ENCODE results near the gene METRN. TPM values are rescaled to one million over a fixed set of nuclear protein-coding genes. Genes with fewer than 3 reads are reported as not detected.
"Not testable (repeated sequence)": the region's sequence is repeated elsewhere in the genome, so short reads cannot be mapped to it uniquely, and the experiment has no call there.

METRN gene
- total RNA-seq, 1 donor from 2014 or later, result 73.3 TPM

DNA sequence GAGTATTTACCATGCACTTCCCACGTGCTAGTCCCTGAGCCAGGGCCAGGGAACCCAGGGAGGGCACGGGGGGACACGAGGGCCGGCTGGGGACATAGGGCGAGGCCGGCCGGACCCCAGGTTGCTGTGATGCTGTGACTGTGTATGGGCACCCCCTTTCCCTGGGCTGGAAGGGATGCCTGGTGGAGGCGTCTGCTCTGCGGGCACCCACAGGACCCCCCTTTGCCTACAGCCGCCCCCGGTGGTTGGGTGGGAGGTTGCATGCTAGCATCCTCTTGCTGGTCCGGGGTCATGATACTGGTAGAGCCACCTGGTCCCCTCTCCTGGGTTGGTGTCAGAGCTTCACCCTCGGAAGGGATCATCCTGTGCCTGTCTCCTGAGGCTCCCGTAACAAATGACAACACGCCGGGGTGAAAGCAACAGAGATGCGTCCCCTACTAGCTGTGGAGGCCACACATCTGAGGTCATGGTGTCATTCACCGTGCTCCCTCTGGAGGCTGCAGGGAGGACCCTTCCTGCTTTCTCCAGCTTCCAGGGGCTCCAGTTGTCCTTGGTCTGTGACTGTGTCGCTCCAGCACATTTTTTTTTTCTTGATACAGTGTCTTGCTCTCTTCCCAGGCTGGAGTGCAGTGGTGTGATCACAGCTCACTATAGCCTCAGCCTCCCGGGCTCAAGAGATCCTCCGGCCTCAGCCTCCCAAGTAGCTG is 29.0 kb downstream of the METRN start:
- intact Hi-C loops (cut with DNase I), result loop anchor here (5.0 kb wide), 1 partner anchor 43 kb away; the partner anchor contains the start of genes CHTF18 and RPUSD1

DNA sequence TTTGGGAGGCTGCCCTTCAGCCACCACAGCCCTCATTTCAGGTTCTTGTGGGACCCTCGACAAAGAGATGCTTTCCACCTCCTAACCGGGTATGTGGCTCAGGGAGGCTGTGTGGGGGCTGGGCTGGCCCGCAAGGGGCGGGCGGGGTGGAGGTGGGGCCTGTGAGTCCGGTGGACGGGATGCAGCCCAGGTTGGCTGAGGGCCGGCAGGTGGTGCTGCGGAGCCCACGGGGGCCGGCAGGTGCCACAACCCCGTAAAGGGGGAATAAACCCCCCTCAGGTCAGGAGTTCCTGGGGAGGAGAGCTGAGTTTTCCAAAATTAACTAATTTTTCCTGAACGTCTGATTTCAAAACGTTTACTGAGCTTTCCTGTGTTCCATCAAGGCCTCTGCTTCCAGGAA is 30.8 kb downstream of the METRN start:
- intact Hi-C loops (cut with DNase I), result no loop called here
- no peak for DNase-seq (ENCODE audit: low spot score)

More for the DNA sequence above, 29.0 kb downstream of the METRN start:
- no peak for DNase-seq (ENCODE audit: low spot score)

DNA sequence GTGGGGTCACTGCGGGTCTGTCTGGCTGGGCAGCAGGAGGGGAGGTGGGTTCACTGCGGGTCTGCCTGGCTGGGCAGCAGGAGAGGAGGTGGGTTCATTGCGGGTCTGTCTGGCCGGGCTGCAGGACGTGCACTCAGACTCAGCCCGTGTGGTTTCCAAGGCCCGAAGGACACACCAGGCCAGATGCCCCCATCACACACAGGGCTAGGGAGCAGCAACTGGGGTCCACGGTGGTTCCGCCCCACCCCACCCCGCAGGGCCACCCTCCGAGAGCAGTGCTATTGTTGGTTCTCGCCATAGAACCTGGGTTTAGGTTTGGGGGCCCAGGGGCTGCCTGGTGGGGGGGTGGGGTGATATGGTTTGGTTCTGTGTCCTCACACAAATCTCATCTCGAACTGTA is 31.7 kb downstream of the METRN start:
- DNase-seq (ENCODE audit: low spot score), result no peak
- intact Hi-C loops (cut with DNase I), result no loop called here

DNA sequence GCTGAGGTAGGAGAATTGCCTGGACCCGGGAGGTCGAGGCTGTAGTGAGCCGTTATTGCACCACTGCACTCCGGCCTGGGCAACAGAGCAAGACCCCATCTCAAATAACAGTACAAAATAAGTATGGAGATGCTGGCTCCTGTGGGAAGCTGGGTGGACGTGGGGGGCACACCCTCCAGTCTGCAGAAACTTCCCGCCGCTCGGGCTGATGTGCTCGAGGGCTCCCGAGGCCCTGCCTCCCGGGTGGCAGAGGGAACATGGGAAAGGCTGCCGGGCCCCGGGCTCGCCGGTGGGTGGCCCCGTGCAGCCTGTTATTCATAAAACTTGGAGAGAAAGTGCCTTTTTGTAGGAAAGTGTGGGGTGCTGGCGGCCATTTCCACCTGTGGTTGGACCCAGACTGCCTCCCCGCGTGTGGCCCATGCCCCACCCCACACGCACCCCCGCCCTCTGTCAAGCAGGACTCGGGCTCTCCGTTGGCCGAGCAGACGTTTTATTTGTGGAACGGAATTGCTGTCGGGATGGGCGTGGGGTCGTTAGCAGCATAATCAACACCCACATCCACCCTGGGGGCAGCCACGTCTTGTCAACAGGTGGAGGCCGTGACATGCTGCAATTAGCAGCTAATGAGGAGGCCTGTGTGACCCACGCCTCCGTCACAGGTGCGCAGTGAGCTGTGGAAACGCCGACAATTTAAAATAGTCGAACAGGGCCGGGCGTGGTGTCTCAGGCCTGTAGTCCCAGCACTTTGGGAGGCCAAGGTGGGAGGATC is 33.2 kb downstream of the METRN start:
- intact Hi-C loops (cut with DNase I), result no loop called here
- DNase-seq (ENCODE audit: low spot score), result no peak

DNA sequence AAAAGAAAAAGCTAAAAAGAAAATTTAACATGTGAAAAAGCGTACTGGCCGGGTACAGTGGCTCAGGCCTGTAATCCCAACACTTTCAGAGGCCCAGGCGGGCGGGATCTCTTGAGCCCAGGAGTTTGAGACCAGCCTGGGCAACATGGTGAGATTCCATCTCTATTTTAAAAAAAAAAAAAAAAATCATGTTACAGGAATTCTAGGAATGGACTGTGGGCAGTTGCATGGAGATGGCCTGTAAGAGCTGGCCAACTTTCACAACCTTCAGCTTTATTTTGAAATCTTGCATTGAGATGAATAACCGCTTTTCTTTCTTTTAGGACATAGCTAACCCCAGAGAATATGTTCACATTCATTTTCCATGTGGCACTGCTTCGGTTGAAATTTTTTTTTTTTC is 34.1 kb downstream of the METRN start:
- intact Hi-C loops (cut with DNase I), result no loop called here
- DNase-seq (ENCODE audit: low spot score), result no peak

DNA sequence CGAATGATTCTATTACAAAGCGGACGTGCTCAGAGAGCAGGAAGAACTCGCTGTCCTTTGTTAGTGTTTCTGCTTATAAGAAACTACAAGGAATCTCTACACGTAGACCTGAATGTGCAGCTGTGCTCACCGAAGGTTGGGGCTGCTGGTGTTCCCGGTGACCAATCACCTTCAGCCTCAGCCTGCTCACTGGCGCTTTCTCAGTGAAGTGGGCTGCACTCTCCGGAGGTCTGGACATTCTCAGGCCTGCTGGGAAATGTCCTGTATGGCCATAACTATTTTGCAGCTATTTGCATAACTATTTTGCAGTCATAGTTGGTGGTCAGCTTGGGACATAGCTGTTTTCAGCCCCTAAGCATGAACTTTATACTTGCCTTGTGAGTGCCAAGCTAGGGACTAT is 35.6 kb downstream of the METRN start:
- no peak for DNase-seq (ENCODE audit: low spot score)
- intact Hi-C loops (cut with DNase I), result no loop called here

DNA sequence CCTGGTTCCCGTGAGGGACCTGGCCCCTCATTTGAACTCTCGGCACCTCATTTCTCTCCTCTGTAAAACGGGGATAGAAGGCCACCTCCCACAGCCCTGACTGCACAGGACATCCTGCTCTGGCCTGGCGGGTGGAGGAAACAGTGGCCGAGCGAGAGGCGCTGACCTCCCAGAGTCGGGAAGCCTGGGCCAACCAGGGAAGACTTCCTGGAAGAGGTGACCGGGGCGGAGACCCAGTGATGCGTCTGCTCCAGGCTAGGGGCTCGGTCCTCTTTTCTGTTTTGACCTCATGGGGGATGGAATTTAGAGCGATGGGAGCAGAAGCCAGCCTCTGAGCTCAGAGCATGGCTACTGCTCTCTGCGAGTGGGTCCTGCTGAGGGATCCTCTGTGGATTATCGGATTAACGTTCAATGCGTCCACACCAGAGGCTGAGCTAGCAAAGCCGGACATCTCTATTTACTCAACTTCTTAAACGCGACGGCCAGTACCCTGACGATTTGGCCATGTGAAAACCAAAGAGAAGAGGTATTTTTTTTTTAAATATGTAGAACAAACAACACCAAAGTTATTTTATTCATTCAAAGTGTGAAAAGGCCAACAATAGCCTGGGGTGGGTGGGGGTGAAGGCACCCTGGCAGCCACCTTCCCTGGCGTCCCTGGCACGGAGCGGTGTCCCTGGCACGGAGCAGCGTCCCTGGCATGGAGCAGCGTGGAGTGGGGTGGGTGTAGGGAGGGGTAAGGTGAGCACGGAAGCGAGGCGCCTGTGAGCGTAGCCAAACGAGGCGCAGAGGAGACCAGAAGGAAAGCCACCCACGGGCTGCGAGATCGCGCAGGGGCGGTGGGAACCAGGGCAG is 36.5 kb downstream of the METRN start:
- intact Hi-C loops (cut with DNase I), result no loop called here
- no peak for DNase-seq (ENCODE audit: low spot score)

DNA sequence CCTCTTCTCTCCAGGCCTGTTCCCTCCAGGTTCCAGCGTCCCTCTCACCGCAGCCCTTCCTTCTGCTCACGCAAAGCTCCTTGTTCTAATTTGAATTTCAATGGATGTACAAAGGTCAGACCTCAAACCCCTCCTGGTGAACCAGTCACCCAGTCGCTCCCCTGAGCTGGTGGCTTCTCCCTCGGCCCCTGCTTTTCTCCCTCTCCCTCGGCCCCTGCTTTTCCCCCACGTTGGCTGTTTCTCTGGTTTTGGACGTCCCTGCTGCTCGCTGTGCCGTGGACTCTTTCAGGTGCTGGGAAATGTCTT is 37.0 kb downstream of the METRN start:
- DNase-seq (ENCODE audit: low spot score), result no peak
- intact Hi-C loops (cut with DNase I), result no loop called here

DNA sequence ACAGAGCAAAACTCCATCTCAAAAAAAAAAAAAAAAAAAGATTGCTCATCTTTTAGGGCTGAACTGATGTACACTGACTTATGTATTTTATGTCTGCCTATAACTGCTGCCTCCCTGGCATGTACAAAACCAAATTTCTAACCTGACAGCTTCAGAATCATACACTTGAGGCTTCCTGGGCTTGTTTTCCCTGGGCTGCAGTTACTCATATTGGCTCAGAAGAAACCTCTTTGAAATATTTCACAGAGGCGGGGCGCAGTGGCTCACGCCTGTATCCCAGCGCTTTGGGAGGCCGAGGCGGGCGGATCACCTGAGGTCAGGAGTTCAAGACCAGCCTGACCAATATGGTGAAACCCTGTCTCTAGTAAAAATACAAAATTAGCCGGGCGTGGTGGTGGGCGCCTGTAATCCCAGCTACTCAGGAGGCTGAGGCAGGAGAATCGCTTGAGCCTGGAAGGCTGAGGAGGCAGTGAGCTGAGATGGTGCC is 39.2 kb downstream of the METRN start:
- DNase-seq (ENCODE audit: low spot score); intact Hi-C loops (cut with DNase I): not testable (repeated sequence)

DNA sequence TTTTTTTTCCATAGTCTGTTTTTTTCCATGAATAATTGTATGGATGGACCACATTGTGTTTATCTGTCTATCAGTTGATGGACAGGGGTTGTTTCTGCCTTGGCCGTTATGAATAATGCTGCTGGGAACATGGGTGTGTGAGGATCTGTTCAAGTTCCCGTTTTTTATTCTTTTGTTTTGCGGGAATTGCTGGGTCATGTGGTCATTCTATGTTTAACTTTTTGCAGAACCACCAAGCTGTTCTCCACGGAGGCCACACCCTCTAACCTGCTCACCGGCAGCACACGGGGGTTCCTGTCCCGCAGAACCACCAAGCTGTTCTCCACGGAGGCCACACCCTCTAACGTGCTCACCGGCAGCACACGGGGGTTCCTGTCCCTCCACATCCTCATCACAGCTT is 39.7 kb downstream of the METRN start:
- no peak for DNase-seq (ENCODE audit: low spot score)
- intact Hi-C loops (cut with DNase I), result no loop called here

DNA sequence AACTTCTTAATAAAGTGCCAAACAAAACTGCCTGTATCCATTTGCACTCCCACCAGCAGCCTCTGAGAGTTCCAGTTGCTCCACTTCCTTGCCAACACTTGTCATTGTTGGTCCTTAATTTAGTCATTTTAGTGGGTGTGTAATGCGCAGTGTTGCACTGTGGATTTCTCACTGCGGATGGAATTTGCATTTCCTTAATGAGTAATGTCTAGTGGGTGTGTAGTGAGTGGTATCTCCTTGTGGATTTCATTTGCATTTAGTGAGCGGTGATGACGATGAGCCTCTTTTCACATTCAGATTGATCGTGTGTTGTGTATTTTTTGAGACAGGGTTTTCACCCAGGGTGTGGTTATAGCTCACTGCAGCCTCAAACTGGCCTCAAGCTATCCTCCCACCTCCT is 41.5 kb downstream of the METRN start:
- no peak for DNase-seq (ENCODE audit: low spot score)
- intact Hi-C loops (cut with DNase I), result no loop called here

DNA sequence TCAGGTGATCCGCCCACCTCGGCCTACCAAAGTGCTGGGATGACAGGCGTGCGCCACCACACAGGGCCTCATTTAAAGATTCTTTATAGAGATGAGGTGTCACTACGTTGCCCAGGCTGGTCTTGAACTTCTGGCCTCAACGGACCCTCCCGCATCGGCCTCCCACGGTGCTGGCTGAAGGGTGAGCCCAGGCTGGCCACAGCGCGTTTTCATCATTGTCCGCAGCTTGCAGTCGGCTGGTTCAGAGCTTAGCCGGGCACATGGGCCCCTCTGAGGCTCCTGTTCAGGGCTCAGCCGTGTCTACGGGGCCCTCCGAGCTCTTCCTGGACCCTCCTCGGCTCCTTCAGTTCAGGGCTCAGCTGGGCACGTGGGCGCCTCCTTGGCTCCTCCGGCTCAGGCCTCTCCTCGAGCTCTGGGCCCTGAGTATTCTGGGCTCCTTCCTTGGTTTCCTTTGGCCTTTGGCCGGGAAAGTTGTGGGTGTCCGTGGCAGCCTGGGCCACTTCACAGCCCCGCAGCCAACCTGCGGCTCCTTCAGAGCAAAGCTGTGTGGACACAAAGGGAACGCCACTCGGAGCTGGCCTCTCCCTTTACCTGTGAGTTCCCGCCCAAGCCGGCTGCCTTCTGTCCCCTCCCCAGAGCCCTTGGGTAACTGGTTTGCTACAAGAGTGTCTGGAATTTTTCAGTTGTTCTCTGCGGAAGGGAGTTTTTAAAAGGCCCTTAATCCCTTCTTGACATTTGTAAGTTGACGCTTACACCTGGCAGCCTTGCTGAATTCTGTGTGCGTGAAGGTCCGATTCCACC is 44.4 kb downstream of the METRN start:
- no peak for DNase-seq (ENCODE audit: low spot score)
- intact Hi-C loops (cut with DNase I), result no loop called here

DNA sequence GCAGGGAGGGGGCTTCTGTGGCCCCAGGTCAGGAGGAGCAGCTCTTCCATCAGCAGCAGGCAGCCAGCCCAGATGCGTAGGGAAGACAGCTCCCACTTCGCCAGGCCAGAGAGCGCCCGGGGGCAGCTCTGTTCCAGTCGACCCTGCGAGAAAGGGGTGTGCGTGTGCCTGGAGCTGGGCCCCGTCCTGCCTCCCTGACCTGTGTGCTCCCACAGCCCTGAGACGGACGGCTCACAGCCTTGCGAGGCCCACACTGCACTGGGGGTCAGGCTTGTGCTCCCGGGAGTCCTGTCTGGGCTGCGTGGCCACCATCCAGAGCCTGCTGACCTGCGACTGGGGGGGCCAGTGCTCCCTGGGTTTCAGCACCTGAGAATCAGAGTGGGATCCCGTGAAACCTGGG is 45.1 kb downstream of the METRN start:
- intact Hi-C loops (cut with DNase I), result no loop called here
- no peak for DNase-seq (ENCODE audit: low spot score)

DNA sequence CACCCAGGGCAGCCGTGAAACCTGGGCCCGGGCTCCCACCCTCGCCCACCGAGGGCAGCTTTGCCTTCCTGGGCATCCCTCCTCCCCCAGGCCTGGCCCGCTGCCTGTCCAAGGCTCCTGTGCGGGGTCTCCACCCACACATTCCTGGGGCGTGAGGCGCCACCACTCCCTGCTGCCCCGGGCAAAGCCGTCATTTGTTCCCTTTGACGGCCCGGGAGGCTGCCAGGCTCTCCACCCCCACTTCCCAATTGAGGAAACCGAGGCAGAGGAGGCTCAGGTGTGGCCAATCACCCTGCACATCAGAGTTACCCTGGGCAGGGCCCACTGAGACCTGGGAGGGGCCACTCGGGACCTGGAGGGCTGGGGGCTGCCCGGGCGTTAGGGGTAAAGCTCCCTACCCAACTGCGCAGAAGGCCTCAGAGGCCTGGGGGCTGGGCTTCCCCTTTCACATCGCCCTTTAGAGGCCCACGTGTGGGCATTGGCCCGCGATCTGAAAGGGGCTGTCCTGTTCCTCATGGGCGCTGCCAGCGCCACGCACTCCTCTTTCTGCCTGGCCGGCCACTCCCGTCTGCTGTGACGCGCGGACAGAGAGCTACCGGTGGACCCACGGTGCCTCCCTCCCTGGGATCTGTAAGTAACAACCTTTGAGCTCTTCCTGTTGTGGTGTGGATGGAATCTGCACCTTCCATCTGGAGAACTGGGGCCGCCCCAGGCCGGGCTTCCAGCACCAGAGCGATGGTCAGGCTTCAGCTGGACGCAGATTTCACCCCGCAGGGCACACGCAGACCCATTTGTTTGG is 45.8 kb downstream of the METRN start, which contains the start of gene MSLN:
MSLN (plus strand) TSS at position 190 of the 799 bp plus-strand sequence. CDS start 1,947 bp downstream, outside the sequence.
- DNase-seq (ENCODE audit: low spot score), result no peak
- intact Hi-C loops (cut with DNase I), result no loop called here

DNA sequence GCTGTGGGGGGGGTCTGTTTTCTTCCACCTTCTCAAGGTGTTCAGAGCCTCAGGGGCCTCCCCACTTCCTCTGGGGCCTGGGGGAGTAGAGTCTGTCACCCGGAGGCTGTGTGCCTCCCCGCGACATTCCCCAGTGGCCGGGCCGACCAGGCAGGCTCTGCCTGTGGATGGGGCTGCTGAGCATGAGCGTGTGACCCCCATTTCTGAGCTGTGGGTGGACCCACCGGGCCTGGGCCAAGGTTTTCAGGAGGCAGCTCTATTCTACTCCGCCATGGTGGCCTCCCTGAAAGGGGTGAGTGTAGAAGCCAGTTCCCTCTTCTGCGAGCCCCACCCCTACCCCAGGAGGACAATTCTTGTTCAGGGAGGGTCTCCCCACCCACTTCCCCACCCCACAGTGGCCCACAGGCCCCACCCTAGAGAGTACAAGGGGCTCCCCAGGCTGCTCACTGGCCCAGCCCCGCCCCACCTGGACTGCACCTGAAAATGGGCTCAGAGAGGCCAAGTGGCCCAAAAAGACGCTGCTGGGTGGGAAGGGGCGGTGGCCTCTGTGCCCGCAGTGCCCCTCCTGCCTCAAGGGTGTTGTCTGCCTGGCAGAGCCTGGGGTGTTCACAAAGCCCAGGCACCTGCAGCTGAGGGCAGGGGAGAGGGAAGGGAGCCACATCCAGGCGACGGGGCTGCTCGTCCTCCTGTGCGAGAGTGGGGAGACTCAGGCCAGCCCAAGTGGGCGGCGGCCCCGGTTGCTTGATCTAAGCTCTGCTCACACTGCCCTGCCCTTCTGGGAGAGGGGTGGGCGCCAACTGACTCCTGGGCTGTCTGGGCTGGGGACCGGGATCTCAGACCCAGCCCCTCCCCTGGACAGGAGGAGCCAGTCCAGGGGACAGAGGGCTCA is 47.0 kb downstream of the METRN start:
- no peak for DNase-seq (ENCODE audit: low spot score)
- intact Hi-C loops (cut with DNase I), result no loop called here

DNA sequence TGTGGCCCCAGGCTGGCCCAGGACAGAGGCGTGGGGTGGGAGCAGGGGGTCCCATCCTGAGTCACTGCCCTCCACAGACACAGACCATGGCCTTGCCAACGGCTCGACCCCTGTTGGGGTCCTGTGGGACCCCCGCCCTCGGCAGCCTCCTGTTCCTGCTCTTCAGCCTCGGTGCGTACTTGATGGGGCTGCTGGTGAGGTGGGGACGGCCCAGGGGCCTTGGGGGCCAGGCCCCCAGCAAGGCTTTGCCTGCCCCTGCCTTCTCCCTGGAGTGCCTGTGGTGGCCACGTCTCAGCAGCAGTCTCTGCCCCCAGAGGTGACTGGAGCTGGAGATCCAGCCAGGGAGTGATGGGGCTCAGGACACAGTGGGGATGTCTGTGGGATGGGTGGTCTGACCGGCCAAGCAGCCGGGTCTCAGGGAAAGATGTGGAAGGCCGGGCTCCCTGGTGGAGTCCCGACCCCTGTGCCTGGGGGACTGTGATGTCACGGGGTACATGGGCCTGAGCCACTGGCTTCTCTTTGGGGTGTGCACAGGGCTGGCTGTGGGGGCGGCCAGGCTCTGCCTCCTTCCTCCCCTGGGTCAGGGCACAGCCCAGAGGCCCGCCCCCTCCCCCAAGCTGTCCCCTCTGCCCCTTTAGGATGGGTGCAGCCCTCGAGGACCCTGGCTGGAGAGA is 47.8 kb downstream of the METRN start:
- intact Hi-C loops (cut with DNase I), result no loop called here
- no peak for DNase-seq (ENCODE audit: low spot score)
